GM10266 (cell line): Measurements from ENCODE around the gene CSNK1G2.

Experiments used
- DNase-seq: peaks from one replicate; pipeline ENCODE4 v3.0.0; 2012; ENCODE audit errors: extremely low spot score
- TF ChIP-seq, protein P1 (sequence below): IDR thresholded peaks from 2 replicates; pipeline ENCODE4 v1.5.1; 2012; ENCODE audit warnings: mild to moderate bottlenecking, low read depth; ENCODE audit not compliant: control insufficient read depth, insufficient read depth; ENCODE audit errors: missing control alignments

Gene CSNK1G2

DNA sequence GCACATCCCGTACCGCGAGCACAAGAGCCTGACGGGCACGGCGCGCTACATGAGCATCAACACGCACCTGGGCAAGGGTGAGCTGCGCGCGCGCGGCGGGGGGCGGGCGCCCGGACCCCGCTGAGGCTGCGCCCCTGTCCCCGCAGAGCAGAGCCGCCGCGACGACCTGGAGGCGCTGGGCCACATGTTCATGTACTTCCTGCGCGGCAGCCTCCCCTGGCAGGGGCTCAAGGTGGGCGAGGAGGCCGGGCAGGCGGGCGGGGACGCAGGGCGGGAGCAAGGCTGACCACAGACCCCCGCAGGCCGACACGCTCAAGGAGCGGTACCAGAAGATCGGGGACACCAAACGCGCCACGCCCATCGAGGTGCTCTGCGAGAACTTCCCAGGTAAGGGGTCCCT lies 38.0 kb downstream of the CSNK1G2 start:
- TF ChIP-seq, protein P1, sequence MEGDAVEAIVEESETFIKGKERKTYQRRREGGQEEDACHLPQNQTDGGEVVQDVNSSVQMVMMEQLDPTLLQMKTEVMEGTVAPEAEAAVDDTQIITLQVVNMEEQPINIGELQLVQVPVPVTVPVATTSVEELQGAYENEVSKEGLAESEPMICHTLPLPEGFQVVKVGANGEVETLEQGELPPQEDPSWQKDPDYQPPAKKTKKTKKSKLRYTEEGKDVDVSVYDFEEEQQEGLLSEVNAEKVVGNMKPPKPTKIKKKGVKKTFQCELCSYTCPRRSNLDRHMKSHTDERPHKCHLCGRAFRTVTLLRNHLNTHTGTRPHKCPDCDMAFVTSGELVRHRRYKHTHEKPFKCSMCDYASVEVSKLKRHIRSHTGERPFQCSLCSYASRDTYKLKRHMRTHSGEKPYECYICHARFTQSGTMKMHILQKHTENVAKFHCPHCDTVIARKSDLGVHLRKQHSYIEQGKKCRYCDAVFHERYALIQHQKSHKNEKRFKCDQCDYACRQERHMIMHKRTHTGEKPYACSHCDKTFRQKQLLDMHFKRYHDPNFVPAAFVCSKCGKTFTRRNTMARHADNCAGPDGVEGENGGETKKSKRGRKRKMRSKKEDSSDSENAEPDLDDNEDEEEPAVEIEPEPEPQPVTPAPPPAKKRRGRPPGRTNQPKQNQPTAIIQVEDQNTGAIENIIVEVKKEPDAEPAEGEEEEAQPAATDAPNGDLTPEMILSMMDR, result no peak
- no peak for DNase-seq

DNA sequence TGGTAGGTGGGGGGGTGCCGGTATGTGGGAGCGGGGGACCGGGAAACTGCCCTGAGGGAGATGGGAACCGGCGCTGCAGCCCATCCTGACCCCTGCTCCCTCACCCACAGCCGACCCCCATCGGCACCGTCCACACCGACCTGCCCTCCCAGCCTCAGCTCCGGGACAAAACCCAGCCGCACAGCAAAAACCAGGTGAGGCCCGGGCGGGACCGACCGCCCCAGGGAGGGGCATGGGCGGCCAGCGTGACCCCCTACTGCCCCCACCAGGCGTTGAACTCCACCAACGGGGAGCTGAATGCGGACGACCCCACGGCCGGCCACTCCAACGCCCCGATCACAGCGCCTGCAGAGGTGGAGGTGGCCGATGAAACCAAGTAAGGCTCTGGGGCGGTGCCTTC lies 38.7 kb downstream of the CSNK1G2 start:
- no peak for DNase-seq
- TF ChIP-seq, protein P1, result no peak

DNA sequence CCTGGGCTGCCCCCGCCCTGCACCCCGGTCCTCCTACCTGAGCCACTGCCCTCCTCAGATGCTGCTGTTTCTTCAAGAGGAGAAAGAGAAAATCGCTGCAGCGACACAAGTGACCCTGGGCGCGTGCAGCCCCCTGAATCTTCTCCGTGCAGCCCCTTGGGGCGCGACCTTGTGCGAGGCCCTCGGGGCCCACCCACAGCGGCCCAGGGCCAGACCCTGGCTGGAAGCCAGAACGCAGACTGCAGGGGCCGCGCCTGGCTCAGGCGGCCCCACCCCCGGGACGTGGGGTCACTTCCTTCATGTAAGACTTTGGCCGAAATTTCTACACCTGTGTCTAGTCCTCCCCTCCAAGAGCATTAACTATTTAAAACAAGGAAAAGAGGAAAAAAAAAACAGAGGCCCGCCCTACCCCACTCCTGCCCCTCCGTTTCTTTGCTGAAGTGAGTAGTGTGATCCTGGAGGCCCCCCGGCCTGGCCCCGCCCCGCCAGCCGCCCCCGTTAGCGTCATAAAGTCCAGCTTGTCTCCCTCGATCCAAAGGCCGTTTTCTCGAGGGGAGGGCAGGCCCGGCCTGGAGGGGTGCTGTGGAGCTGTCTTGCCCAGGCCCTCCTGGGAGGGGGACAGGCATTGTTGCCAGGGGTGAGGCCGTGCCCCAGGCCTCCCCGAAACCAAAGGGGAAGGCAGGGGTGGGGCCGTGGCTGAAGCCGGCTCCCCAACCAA lies 39.3 kb downstream of the CSNK1G2 start:
- TF ChIP-seq, protein P1, result no peak
- DNase-seq, result no peak

DNA sequence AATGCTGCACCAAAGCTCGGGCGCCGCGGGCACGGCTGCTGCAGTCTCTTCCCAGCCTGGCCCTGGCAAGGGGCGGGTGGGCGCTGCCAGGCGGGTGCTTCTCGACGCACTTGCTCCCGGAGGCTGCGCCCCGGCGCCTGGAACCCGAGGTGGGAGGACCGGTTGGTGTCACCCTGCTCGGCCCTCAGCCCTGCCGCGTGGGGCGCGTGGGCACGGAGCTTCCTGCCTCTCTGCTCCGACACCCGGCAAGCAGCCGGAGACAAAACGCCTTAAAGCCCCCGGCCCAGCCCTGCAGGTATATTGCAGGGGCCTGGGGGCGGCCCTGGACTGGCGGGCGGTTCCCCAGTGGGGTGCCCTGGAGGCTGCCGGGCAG lies 39.8 kb downstream of the CSNK1G2 start:
- DNase-seq, result no peak
- TF ChIP-seq, protein P1, result no peak

DNA sequence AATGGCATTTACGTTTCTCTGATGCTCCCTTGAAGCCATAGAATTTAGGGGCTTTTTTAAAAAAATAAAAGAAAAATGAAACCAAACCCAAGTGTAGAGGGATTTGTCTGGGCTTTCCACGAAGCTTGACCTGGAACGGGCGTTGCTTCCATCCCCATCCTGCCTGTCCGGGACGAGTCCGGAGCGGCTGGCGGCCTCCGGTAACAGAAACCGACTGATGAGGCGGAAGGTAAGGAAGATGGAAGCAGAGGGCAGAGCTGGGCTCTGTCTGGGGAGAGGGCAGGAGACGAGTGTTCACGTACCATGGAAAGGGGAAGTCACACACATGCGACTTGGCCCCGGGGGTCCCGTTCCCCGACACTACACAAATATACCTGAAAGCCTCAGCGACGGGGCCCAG lies 40.3 kb downstream of the CSNK1G2 start:
- no peak for DNase-seq
- TF ChIP-seq, protein P1, result no peak

DNA sequence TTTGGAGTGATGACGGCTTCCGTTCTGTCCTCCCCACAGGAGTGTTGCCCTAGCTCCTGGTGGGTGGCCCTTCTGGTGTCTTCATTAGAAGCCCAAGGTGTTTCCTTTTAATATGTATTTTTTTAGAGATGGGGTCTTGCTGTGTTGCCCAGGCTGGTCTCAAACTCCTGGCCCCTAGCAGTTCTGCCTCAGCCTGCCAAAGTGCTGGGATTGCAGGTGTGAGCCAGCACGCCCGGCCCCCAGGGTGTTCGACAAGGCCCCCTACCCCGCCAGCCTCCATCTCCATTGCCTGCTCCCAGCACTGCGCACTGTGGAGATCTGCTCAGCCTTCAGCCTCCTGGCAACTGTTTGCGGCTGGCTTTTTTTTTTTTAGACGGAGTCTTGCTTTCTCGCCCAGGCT lies 43.4 kb downstream of the CSNK1G2 start:
- DNase-seq, result no peak
- TF ChIP-seq, protein P1, result no peak

DNA sequence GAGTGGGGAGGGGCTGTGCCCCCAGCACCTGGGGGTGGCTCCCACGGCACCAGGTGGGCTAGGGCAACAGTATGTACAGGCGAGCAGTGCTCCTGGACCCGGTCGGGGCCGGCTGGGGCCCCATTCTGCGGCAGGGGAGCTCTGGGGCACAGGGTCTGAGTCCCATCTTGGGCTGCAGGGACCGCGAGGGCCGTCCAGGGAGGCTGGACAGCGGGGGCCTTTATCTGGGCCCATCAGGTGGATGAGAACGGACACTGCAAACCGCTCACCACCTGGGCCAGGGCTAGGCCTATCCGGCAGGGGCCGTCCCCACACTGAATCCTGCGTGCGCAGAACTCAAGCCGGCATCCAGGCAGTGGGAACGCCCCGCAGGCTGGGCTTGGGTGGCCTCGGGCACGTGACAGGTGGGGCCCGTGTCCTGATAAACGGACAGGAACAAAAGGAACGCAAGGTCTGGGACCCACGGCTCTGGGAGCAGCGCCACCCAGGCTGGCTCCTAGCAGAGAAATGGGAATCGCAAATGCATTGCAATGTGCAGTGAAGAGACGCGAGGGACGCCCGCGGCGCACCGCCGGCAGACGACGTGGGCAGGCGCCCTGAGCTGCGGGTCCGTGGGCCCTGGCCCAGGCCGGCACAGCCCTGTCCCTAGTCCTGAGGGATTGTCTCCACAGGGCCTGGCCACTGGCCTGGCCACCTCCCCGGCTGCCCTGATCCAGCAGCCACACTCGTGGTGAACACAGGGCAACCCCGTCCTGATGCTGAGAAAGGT lies 44.8 kb downstream of the CSNK1G2 start:
- TF ChIP-seq, protein P1, result no peak
- DNase-seq, result no peak
